K562 (cell line): ENCODE measurements around the gene DNAH17. TPM values are rescaled to one million over a fixed set of nuclear protein-coding genes. Genes with fewer than 3 reads are reported as not detected.

ENCODE experiments used
- ATAC-seq: fragments of 200-7000 bp; cut with Tn5 transposase; 3 replicates; pipeline ENCODE4 v1.9.1; 2020; ENCODE audit warnings: moderate library complexity
- BruUV-seq: library from RNA; stranded (reverse); fragments of 400-500 nt; replicated peaks from 2 replicates; lab custom pipeline; 2021; lab: Mats Ljungman, UMichigan
- CTCF ChIA-PET: fragments of 300-600 bp; formaldehyde crosslinking; extraction: SDS; loops from one replicate; lab custom pipeline; 2021; ENCODE audit warnings: low intra/inter-chr PET ratio; lab: Yijun Ruan, JAX
- POLR2A ChIA-PET: fragments of 300-600, 350-650 bp; sonication (Branson Sonifier 250); formaldehyde crosslinking; extraction: SDS; loops from one replicate; lab custom pipeline; 2021; ENCODE audit warnings: antibody characterized with exemption, inconsistent platforms; lab: Yijun Ruan, JAX
- DNase-seq, 4 experiments: peaks; one replicate each; pipeline versions ENCODE4 v3.0.0 to v3.0.0-alpha.2; 2011 to 2018; ENCODE audit warnings: low spot score in 3 of 4, mixed read lengths in 3 of 4; ENCODE audit errors: extremely low read depth in 1 of 4
- FAIRE-seq: peaks from 2 replicates; lab custom pipeline; 2011; peaks lifted over from hg19 to GRCh38; lab: Jason Lieb, UNC
- H2AFZ ChIP-seq: 2 replicates; pipeline ENCODE4 v1.6.0; 2011; ENCODE audit warnings: low read depth, low read length, control low read depth, inconsistent platforms
- H3K27ac ChIP-seq: fragments of 200-600 bp; 3 replicates; pipeline ENCODE4 v1.8.0; 2011; ENCODE audit warnings: low read depth, mild to moderate bottlenecking, control low read depth, inconsistent platforms, low read length, moderate library complexity, mixed read lengths; ENCODE audit errors: extremely low read depth
- H3K27me3 ChIP-seq, 2 experiments: fragments of 300-600 bp in 1 of 2; 2 replicates in 1 of 2; 3 replicates in 1 of 2; pipeline versions ENCODE4 v1.6.0 to v1.8.0; 2011; ENCODE audit warnings: inconsistent platforms in 2 of 2, low read length in 2 of 2, mild to moderate bottlenecking in 1 of 2, mixed read lengths in 1 of 2, moderate library complexity in 1 of 2; ENCODE audit not compliant: control insufficient read depth in 2 of 2, insufficient read depth in 2 of 2
- H3K36me3 ChIP-seq: fragments of 300-600 bp; 3 replicates; pipeline ENCODE4 v1.8.0; 2011; ENCODE audit warnings: mild to moderate bottlenecking, low read length, inconsistent platforms; ENCODE audit not compliant: control insufficient read depth, insufficient read depth
- H3K4me1 ChIP-seq, 2 experiments: fragments of 200-600 bp in 1 of 2; replicated peaks in 1 of 2; 2 replicates in 1 of 2; 3 replicates in 1 of 2; pipeline versions ENCODE4 v1.5.1 to v1.8.0; 2011; ENCODE audit warnings: inconsistent platforms in 2 of 2, low read length in 2 of 2, mild to moderate bottlenecking in 1 of 2, mixed read lengths in 1 of 2, moderate library complexity in 1 of 2; ENCODE audit not compliant: control insufficient read depth in 2 of 2, insufficient read depth in 2 of 2
- H3K4me2 ChIP-seq: 2 replicates; pipeline ENCODE4 v1.6.1; 2011; ENCODE audit warnings: low read length, control low read depth, inconsistent platforms, mixed read lengths; ENCODE audit not compliant: insufficient read depth
- H3K4me3 ChIP-seq: fragments of 200-600 bp; sonication (generic), shearing (Covaris generic); 2 replicates; pipeline ENCODE4 v1.5.1; 2016; ENCODE audit warnings: control low read depth, inconsistent platforms
- H3K79me2 ChIP-seq: fragments of 200-600 bp; 3 replicates; pipeline ENCODE4 v1.8.0; 2011; ENCODE audit warnings: low read length, inconsistent platforms; ENCODE audit not compliant: control insufficient read depth, insufficient read depth
- H3K9ac ChIP-seq, 2 experiments: 2 replicates each; pipeline versions ENCODE4 v1.6.0 to v1.6.1; 2011; ENCODE audit warnings: low read depth in 2 of 2, low read length in 2 of 2, control low read depth in 1 of 2, inconsistent platforms in 1 of 2, mild to moderate bottlenecking in 1 of 2, mixed read lengths in 1 of 2; ENCODE audit not compliant: insufficient read depth in 1 of 2
- H3K9me1 ChIP-seq: one replicate; pipeline ENCODE4 v1.6.0; 2011; ENCODE audit warnings: inconsistent platforms, mild to moderate bottlenecking, low read length, moderate library complexity; ENCODE audit not compliant: control insufficient read depth, insufficient read depth
- H3K9me3 ChIP-seq: replicated peaks from 2 replicates; pipeline ENCODE4 v1.5.1; 2011; ENCODE audit warnings: low read depth, low read length, inconsistent platforms; ENCODE audit not compliant: control insufficient read depth, insufficient read depth
- H4K20me1 ChIP-seq: replicated peaks from 2 replicates; pipeline ENCODE4 v1.6.1; 2011; ENCODE audit warnings: low read length, inconsistent platforms, mixed read lengths; ENCODE audit not compliant: control insufficient read depth, insufficient read depth
- CTCFL ChIP-seq: IDR thresholded peaks from 2 replicates; pipeline ENCODE4 v1.6.1; 2011; ENCODE audit warnings: borderline replicate concordance, low read depth, mild to moderate bottlenecking, moderate library complexity, low read length; ENCODE audit not compliant: insufficient read depth, poor library complexity, severe bottlenecking
- DIDO1 ChIP-seq: fragments of 450-650 bp; IDR thresholded peaks from 2 replicates; pipeline ENCODE4 v1.6.1; 2016; ENCODE audit warnings: low read depth, missing biosample characterization, missing genetic modification characterization
- ELF2 ChIP-seq: fragments of 250-450 bp; sonication (Bioruptor Pico); IDR thresholded peaks from 2 replicates; pipeline ENCODE4 v1.5.0; 2021; ENCODE audit warnings: mild to moderate bottlenecking
- ILK ChIP-seq: fragments of 450-650 bp; IDR thresholded peaks from 2 replicates; pipeline ENCODE4 v1.6.1; 2016; ENCODE audit warnings: missing genetic modification characterization, low read depth, mild to moderate bottlenecking, missing compliant biosample characterization, moderate library complexity, borderline replicate concordance
- PREB ChIP-seq: sonication (generic); formaldehyde crosslinking; IDR thresholded peaks from 2 replicates; pipeline ENCODE4 v1.8.1; 2023; ENCODE audit warnings: mild to moderate bottlenecking, missing genetic modification reagents
- RBFOX2 ChIP-seq: fragments of 200-400 bp; formaldehyde crosslinking; IDR thresholded peaks from 2 replicates; pipeline ENCODE4 v1.6.1; 2017; ENCODE audit warnings: low read depth, mild to moderate bottlenecking, low read length, moderate library complexity
- RBM25 ChIP-seq: fragments of 200-400 bp; formaldehyde crosslinking; IDR thresholded peaks from 2 replicates; pipeline ENCODE4 v1.6.1; 2018; ENCODE audit warnings: low read length, low read depth, moderate library complexity; ENCODE audit not compliant: severe bottlenecking
- SMARCA4 ChIP-seq: fragments of 450-650 bp; IDR thresholded peaks from 2 replicates; pipeline ENCODE4 v1.6.1; 2016
- SMC3 ChIP-seq: conservative IDR thresholded peaks from 2 replicates; pipeline ENCODE4 v1.6.1; 2011; ENCODE audit warnings: low read depth, low read length, improper control_type of control experiment; ENCODE audit not compliant: insufficient read depth
- STAT5B ChIP-seq: fragments of 250-450 bp; sonication (Bioruptor Pico); IDR thresholded peaks from 2 replicates; pipeline ENCODE4 v1.8.0; 2021; ENCODE audit warnings: mild to moderate bottlenecking, inconsistent platforms
- TAF9B ChIP-seq: fragments of 450-650 bp; IDR thresholded peaks from 2 replicates; pipeline ENCODE4 v1.6.1; 2018; ENCODE audit warnings: mild to moderate bottlenecking; ENCODE audit not compliant: partially characterized antibody
- TFAM ChIP-seq: fragments of 250-450 bp; sonication (Bioruptor Pico); conservative IDR thresholded peaks from 2 replicates; pipeline ENCODE4 v1.5.0; 2021; ENCODE audit warnings: mild to moderate bottlenecking, moderate library complexity
- WGBS: fragments of 100-300 bp; shearing (Covaris generic); methylation state at CpG from one replicate; pipeline ENCODE4 v1.1.6; 2016; ENCODE audit warnings: low coverage, mixed read lengths; ENCODE audit not compliant: insufficient coverage; ENCODE audit errors: missing lambda C conversion rate; 5-methylcytosine and 5-hydroxymethylcytosine counted together
- in situ Hi-C: fragments of 300-500 bp; cut with MboI; formaldehyde crosslinking; loops from 4 replicates; pipeline ENCODE4 v1.15.0; 2018; ENCODE audit warnings: inconsistent platforms, mixed read lengths
- intact Hi-C: fragments of 100-400 bp; cut with micrococcal nuclease; formaldehyde crosslinking; loops from 2 replicates; pipeline ENCODE4 v1.14.2; 2022
- polyA plus RNA-seq, 8 experiments: library from polyadenylated mRNA; depleted of rRNA in 4 of 8; stranded (reverse) in 5 of 8; unstranded in 3 of 8; fragments of >200 nt; fragmentation: Nextera tagmentation in 2 of 8; fragmentation: Illumina TruSeq in 1 of 8; extraction: Ambion mirVana in 2 of 8; extraction: Trizol in 1 of 8; gene quantifications; 2 replicates each; pipeline versions ENCODE4 v1.2.1 to v1.2.3, GENCODE V29; 2011 to 2014; ENCODE audit warnings: inconsistent platforms in 1 of 8, missing spikeins in 1 of 8
- total RNA-seq, 7 experiments: library from RNA; depleted of rRNA in 6 of 7; stranded (reverse); fragments of >200 nt in 6 of 7; fragmentation: Illumina TruSeq in 2 of 7; extraction: Trizol in 2 of 7; gene quantifications; 2 replicates each; pipeline versions ENCODE4 v1.2.1 to v1.2.3, GENCODE V29; 2011 to 2021; ENCODE audit warnings: low replicate concordance in 1 of 7

DNAH17 gene
- total and polyA plus RNA-seq, 9 of the 15 experiments (the other 6 are each of a cell fraction or from before 2014, with no cell fraction given): under 0.01 to 0.06 (median 0.03) TPM; not detected in 5

GRCh38 chr17:78397681-78398101 is 179.5 kb downstream of the DNAH17 start (continued):
- no peak for TF ChIP-seq CTCFL
- TF ChIP-seq TAF9B: no peak
- TF ChIP-seq ELF2: no peak
- no peak for TF ChIP-seq RBM25
- no peak for TF ChIP-seq SMC3
- no peak for TF ChIP-seq TFAM (CRISPR knock-in tag)

GRCh38 chr17:78396441-78397337 is 180.5 kb downstream of the DNAH17 start:
- BruUV-seq: no TSS peak
- Histone ChIP-seq H2AFZ (no peak overlapping the region), H3K9me1 (no peaks in the 10 kb centered on the region), H3K9me3 (no peaks in the 10 kb centered on the region), H3K27ac (no peak overlapping the region), H3K36me3 (peaks cover 89% of the 10 kb centered on the region; the same call in 2 of the 3 replicates), H3K27me3 (no peaks in the 10 kb centered on the region), H3K79me2 (peaks cover 16% of the 10 kb centered on the region), H3K4me3 (no peak overlapping the region), H3K9ac (no peak overlapping the region), H4K20me1 (no peaks in the 10 kb centered on the region), H3K4me1 (peaks cover 0 to 4% of the 10 kb centered on the region in 2 experiments; a peak in 1 of 5 replicates), H3K4me2 (no peak overlapping the region)
- FAIRE-seq (no peak), ATAC-seq (no peak), DNase-seq (no peak)
- POLR2A ChIA-PET: interaction anchor here (0.8 to 1.6 kb wide), 4 partner anchors 9 to 1327 kb away, joined by 3 to 6 read pairs (median 4); no protein-coding TSS in a partner anchor
- CTCF ChIA-PET: no interaction called here
- WGBS: 85% methylated on average over 14 of the region's 14 CpGs
- in situ Hi-C loops (no loop called here), intact Hi-C loops (no loop called here)
- TF ChIP-seq RBFOX2: no peak
- no peak for TF ChIP-seq DIDO1
- TF ChIP-seq ILK: no peak
- no peak for TF ChIP-seq SMARCA4
- no peak for TF ChIP-seq PREB
- no peak for TF ChIP-seq STAT5B (CRISPR knock-in tag)
